ENCODE data around the gene WFDC2.

Gene WFDC2

DNA sequence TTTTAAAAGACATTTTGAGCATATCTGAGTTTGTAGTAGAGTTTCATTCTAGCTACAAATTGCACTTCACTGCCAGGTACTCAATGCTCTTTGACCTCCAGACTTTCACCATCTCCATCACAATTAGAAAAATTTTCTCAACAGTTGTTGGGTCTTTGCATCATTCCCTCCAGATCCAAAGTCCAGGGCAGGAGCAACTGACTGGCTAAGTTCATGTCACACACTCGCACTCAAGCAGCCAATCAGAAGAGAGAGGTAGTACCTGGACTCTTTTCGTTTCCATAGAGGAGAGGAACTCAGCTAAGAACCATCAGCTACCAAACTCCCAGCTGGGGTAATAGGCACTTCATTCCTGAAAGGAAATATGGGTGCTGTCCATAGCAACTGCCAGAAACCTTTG, 36.8 kb downstream of the WFDC2 start:
- no peak overlapping the region for H3K4me3 ChIP-seq (ENCODE audit: low read depth, low read length)
- DNase-seq (ENCODE audit: low read depth) = no peak
- TF ChIP-seq, protein P1, sequence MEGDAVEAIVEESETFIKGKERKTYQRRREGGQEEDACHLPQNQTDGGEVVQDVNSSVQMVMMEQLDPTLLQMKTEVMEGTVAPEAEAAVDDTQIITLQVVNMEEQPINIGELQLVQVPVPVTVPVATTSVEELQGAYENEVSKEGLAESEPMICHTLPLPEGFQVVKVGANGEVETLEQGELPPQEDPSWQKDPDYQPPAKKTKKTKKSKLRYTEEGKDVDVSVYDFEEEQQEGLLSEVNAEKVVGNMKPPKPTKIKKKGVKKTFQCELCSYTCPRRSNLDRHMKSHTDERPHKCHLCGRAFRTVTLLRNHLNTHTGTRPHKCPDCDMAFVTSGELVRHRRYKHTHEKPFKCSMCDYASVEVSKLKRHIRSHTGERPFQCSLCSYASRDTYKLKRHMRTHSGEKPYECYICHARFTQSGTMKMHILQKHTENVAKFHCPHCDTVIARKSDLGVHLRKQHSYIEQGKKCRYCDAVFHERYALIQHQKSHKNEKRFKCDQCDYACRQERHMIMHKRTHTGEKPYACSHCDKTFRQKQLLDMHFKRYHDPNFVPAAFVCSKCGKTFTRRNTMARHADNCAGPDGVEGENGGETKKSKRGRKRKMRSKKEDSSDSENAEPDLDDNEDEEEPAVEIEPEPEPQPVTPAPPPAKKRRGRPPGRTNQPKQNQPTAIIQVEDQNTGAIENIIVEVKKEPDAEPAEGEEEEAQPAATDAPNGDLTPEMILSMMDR (IDR thresholded peaks at IDR 0.05; ENCODE audit: low read depth, low read length, missing control alignments) = no peak

DNA sequence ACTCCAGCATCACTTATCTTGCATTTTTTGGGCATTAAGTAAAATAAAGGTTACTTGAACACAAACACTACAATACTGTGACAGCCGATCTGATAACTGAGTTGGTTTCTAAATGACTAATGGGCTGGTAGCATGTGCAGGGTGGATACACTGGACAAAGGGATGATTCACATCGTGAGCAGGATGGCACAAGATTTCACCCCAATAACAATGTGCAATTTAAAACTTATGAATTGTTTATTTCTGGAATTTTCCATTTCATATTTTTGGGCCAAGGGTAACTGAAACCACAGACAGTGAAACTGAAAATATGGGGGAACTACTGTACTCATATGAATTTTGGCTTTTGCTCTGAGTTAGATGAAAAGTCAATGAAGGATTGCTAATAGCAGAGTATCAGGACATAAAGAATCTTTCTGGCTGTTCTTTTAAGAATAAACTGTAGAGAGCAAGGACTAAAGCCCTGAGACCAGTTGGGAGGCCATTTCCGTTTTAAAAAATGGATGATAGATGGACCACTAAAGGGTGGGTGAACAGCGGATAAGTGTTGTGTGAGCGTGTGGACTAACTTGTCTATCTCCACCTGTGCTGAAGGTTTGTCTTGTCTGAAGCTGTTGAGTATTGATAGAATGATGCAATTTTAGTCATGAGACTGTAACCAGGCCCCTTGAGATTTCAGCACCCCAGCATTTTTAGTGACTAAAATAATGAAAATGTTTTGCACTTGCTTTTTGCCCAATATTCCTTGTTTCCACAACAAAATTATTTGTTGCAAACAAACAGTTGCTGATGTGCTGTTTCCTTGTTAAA, 37.7 kb downstream of the WFDC2 start:
- no peak overlapping the region for H3K4me3 ChIP-seq (ENCODE audit: low read depth, low read length)
- TF ChIP-seq, protein P1 (IDR thresholded peaks at IDR 0.05; ENCODE audit: low read depth, low read length, missing control alignments) = no peak
- no peak for DNase-seq (ENCODE audit: low read depth)

DNA sequence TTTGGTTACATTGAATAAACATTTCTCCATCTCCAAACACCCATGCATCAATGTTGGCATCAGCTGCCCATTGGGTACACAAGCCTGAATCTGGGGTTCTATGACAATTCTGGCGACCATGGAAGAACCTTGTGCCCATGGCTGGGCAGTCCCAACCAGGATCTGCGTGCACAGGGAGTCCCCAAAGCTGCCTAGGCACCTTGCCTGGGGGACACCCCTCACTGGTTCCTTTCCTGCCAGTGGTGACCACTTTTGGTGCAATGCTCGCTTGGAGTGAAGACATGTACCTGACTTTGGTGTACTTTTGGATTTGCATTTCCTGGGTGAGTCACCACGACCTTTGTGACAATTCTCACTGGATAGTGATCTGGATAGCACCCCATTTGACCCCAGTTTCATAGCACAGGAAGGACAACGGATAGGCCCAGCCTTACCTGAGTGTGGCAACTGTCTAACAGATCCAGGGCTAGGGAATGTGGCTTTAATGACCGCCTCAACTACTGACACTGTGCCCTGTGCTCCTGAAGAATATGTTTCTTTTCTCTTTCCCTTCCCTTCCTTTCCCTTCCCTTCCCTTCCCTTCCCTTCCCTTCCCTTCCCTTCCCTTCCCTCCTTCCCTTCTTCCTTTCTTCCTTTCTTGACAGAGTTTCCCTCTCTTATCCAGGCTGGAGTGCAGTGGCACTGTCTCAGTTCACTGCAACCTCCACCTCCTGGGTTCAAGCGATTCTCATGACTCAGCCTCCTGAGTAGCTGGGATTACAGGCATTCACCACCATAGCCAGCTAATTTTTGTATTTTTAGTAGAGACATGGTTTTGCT, 38.7 kb downstream of the WFDC2 start:
- TF ChIP-seq, protein P1 (IDR thresholded peaks at IDR 0.05; ENCODE audit: low read depth, low read length, missing control alignments) = no peak
- DNase-seq (ENCODE audit: low read depth) = no peak
- no peak overlapping the region for H3K4me3 ChIP-seq (ENCODE audit: low read depth, low read length)

DNA sequence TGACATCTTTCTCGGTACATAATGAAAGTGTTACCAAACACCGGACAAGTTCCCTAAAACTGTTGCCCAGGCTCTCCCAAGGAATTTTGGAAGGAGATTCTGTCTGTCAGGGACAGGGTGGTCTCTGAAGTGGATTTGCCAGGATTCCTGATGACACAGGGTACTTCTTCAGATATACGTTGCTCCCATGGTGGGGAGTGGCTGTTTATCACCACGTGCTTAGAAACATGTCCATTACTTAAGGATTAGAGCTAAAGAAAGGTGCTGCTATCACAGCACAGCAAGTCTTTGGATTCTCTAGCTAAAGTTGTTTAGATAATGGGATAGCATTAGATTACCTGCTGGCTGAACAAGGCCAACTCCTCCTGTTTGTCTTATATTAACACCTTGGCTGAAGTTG, 39.5 kb downstream of the WFDC2 start:
- no peak for DNase-seq (ENCODE audit: low read depth)
- TF ChIP-seq, protein P1 (IDR thresholded peaks at IDR 0.05; ENCODE audit: low read depth, low read length, missing control alignments) = no peak
- H3K4me3 ChIP-seq (ENCODE audit: low read depth, low read length) = no peak overlapping the region

DNA sequence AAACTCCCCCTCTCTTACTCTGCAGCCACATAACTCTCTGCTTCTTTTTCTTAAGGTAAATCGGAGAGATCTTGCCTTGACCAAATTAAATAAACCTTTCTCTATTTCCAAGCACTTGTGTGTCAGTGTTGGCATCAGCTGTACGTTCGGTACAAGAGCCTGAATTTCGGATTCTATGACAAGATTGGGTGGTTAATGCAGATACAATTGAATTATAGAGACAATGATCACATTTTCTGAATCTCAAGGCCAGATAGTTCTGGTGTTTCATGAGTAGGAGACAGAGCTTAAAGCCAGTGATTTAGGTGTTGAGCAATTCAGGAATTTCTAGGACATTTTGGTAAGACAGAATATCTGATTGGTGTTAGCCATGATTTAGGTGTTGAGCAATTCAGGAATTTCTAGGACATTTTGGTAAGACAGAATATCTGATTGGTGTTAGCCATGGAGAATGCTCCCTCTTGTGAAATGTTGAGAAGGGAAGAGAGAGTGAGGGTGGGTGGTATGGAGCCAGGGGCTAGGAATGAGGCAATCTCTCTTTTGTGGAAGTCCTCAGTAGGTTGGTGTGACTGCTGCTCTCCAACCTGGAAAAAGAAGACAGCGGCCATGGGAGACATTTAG, 40.8 kb downstream of the WFDC2 start:
- TF ChIP-seq, protein P1 (IDR thresholded peaks at IDR 0.05; ENCODE audit: low read depth, low read length, missing control alignments) = no peak
- DNase-seq (ENCODE audit: low read depth) = no peak
- no peak overlapping the region for H3K4me3 ChIP-seq (ENCODE audit: low read depth, low read length)

DNA sequence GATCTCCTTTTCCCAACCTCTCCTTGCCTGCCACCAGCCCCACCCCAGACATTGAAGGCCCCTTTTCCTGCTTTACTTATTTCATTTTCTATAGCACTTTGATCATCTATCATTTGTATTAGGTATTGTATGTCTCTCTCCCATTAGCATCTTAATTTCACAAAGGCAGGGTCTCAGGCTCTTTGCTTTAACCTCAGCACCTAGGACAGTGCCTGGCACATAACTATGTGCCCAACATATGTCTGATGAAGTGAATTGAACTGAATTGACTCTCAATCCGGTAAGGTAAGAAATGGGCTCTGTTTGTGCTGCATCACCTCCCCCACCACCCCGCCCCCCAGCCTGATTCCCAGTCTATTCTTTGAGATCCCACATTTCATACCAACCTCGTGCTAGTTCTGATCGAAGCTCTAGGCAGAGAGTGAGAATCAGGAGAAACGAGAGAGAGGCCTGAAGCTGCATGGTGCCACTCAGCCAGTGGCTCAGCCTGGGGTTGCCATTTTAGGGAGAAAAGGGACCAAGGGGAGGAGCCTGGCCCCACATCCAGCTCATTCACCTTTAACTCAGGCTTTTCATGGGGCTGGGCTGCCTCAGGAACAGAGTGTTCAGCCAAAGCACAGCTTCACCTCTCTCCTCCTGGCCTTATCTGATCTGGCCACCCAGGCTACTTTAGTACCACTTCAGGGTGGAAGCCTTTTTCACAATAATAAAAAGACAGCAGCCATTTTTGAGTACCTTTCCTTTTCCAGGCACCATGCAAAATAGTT, 45.8 kb downstream of the WFDC2 start, which contains the start of gene SPINT3:
Gene SPINT3 (minus strand): TSS at position 476 of the 767 bp plus-strand sequence. CDS start 14 bp downstream, at position 462.
- TF ChIP-seq, protein P1 (IDR thresholded peaks at IDR 0.05; ENCODE audit: low read depth, low read length, missing control alignments) = no peak
- DNase-seq (ENCODE audit: low read depth) = no peak
- no peak within 1 kb of the TSS for H3K4me3 ChIP-seq (ENCODE audit: low read depth, low read length)

Measured in GM12864 (cell line).